Fibroblast of skin of left biceps (primary cell): Measurements from ENCODE around the gene PCOLCE2.
"Not testable (repeated sequence)": the region's sequence is repeated elsewhere in the genome, so short reads cannot be mapped to it uniquely, and the experiment has no call there.

Experiments
- DNase-seq, 2 experiments: peaks; one replicate each; pipeline ENCODE4 v3.0.0-alpha.2; 2013; ENCODE audit warnings: low read depth in 2 of 2

Gene PCOLCE2

GRCh38 chr3:142898346-142899213, 9.7 kb upstream of the PCOLCE2 start:
- DNase-seq: no peak

- DNase-seq: no peak
Measured at GRCh38 chr3:142897807-142898206, 8.9 kb upstream of the PCOLCE2 start.

GRCh38 chr3:142896996-142897395, 8.1 kb upstream of the PCOLCE2 start:
- DNase-seq: no peak

GRCh38 chr3:142896201-142896755, 7.4 kb upstream of the PCOLCE2 start:
- peak in 1 of 2 experiments; percentile 30 for DNase-seq

GRCh38 chr3:142894493-142894892, 5.6 kb upstream of the PCOLCE2 start:
- no peak for DNase-seq

GRCh38 chr3:142892714-142893113, 3.8 kb upstream of the PCOLCE2 start:
- no peak for DNase-seq

- DNase-seq: no peak
Measured at GRCh38 chr3:142890592-142890991, 1.7 kb upstream of the PCOLCE2 start.

GRCh38 chr3:142889212-142890014, 530 bp upstream of the PCOLCE2 start:
- DNase-seq: no peak

GRCh38 chr3:142888099-142888480, 793 bp downstream of the PCOLCE2 start:
- no peak for DNase-seq

- DNase-seq: peak; percentile 50 to 60
Measured at GRCh38 chr3:142886940-142887339, 1.9 kb downstream of the PCOLCE2 start.

GRCh38 chr3:142886021-142886420, 2.9 kb downstream of the PCOLCE2 start:
- no peak for DNase-seq

GRCh38 chr3:142884531-142884930, 4.4 kb downstream of the PCOLCE2 start:
- no peak for DNase-seq

GRCh38 chr3:142883534-142883933, 5.3 kb downstream of the PCOLCE2 start:
- not testable (repeated sequence) for DNase-seq

- no peak for DNase-seq
Measured at GRCh38 chr3:142881445-142882224, 7.2 kb downstream of the PCOLCE2 start.

- no peak for DNase-seq
Measured at GRCh38 chr3:142878649-142879300, 10.1 kb downstream of the PCOLCE2 start.

GRCh38 chr3:142876417-142876816, 12.5 kb downstream of the PCOLCE2 start:
- no peak for DNase-seq

- DNase-seq: no peak
Measured at GRCh38 chr3:142875583-142876207, 13.2 kb downstream of the PCOLCE2 start.

- DNase-seq: no peak
Measured at GRCh38 chr3:142875099-142875498, 13.8 kb downstream of the PCOLCE2 start.

- DNase-seq: not testable (repeated sequence)
Measured at GRCh38 chr3:142868382-142868781, 20.5 kb downstream of the PCOLCE2 start.

GRCh38 chr3:142866841-142867631, 21.8 kb downstream of the PCOLCE2 start:
- no peak for DNase-seq
